GM12891 (cell line): ENCODE results near the gene CDC25A.

Experiments used
- DNase-seq: peaks from one replicate; pipeline ENCODE4 v3.0.0; 2011; ENCODE audit warnings: low spot score; ENCODE audit not compliant: insufficient read length
- FAIRE-seq: peaks from 2 replicates; lab custom pipeline; 2011; peaks lifted over from hg19 to GRCh38; lab: Jason Lieb, UNC
- PAX5 ChIP-seq: IDR thresholded peaks from 2 replicates; pipeline ENCODE4 v1.6.1; 2011; ENCODE audit warnings: low read length, moderate library complexity, mild to moderate bottlenecking; ENCODE audit not compliant: insufficient read depth, severe bottlenecking
- POLR2A ChIP-seq: IDR thresholded peaks from 2 replicates; pipeline ENCODE4 v1.6.1; 2011; ENCODE audit warnings: low read depth, low read length, control low read depth
- POLR2AphosphoS5 ChIP-seq: IDR thresholded peaks from 2 replicates; pipeline ENCODE4 v1.6.1; 2011; ENCODE audit warnings: low read depth, low read length, control low read depth
- POU2F2 ChIP-seq: IDR thresholded peaks from 2 replicates; pipeline ENCODE4 v1.6.1; 2011; ENCODE audit warnings: low read depth, mild to moderate bottlenecking, control low read depth, low read length, moderate library complexity
- SPI1 ChIP-seq: IDR thresholded peaks from 2 replicates; pipeline ENCODE4 v1.6.1; 2011; ENCODE audit warnings: low read depth, low read length, control low read depth
- TAF1 ChIP-seq: IDR thresholded peaks from 2 replicates; pipeline ENCODE4 v1.6.1; 2011; ENCODE audit warnings: low read depth, low read length, control low read depth

Gene CDC25A

DNA sequence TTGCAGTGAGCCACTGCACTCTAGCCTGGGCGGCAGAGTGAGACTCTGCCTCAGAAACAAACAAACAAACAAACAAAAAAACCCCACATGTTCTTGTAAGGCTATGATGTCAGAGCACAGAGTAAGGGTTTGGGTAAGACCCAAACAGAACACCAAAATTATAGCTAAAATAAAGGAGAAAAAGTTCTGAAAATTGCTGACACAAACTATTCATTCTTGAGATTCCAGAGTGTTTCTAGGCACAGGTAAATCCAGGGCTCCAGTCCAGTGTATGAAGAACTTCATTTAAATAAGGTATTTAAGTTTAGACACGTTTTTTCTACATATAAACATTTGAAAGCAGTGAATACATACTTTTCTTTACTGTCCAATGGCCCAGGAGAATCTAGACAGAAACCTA is 3.9 kb downstream of the CDC25A start:
- FAIRE-seq (no peak), DNase-seq (no peak)
- TF ChIP-seq POLR2A (no peak), POU2F2 (no peak), PAX5 (no peak), POLR2AphosphoS5 (no peak), TAF1 (no peak), SPI1 (no peak)

- DNase-seq = no peak
- no peak for FAIRE-seq
- no peak for TF ChIP-seq PAX5
- TF ChIP-seq POLR2AphosphoS5 = no peak
- no peak for TF ChIP-seq SPI1
- TF ChIP-seq TAF1 = no peak
- TF ChIP-seq POU2F2 = no peak
Measured at GRCh38 chr3:48180531-48181253, 7.5 kb downstream of the CDC25A start.

DNA sequence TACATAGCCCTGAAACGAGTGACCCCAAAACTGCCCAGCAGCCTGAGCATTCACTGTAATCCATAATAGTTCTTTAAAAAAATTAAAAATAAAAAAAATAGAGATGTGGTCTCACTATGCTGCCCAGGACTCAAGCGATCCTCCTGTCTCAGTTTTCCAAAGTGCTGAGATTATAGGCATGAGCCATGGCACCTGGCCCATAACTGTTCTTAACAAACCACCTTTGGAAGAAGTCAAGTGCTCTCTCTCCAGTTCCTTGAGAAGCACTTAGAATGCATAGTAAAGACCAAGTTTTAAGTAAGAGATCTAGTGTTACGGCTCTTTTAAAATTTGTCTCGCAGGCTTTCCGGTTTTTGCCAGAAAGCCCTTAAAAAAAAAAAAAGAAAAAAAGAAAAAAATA is 8.2 kb downstream of the CDC25A start:
- FAIRE-seq (no peak), DNase-seq (no peak)

GRCh38 chr3:48178072-48178471 is 10.1 kb downstream of the CDC25A start:
- TF ChIP-seq POU2F2 (no peak), TAF1 (no peak), SPI1 (no peak), POLR2A (no peak), POLR2AphosphoS5 (no peak), PAX5 (no peak)
- DNase-seq (no peak), FAIRE-seq (no peak)

More for the DNA sequence above, 8.2 kb downstream of the CDC25A start:
- TF ChIP-seq TAF1 = no peak
- TF ChIP-seq POU2F2 = no peak
- TF ChIP-seq POLR2AphosphoS5 = no peak
- no peak for TF ChIP-seq POLR2A
- no peak for TF ChIP-seq PAX5
- TF ChIP-seq SPI1 = no peak

DNA sequence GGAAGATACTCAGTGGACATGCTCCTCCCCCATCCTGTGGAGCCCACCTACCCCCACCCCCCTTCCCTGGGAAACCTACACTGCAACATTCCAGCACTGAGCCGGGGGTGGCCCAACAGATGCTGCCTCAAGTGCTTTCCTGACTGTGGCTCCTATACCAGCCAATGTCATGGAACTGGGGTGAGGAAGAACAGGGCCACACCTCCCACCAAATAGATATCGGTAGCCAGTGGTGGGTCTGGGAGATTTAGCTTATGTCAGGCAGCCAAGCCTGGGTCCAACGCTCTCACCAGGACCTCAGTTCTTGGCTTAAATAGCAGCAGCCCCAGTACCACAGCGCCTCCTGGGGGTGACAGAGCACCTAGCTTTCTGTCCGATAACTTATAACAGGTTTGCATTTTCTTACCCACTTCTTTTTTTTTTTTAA is 30.3 kb downstream of the CDC25A start:
- DNase-seq (no peak), FAIRE-seq (no peak)
- TF ChIP-seq POLR2A (no peak), TAF1 (no peak), POU2F2 (no peak), POLR2AphosphoS5 (no peak), SPI1 (no peak), PAX5 (no peak)

GRCh38 chr3:48157202-48157840 is 30.9 kb downstream of the CDC25A start:
- TF ChIP-seq POLR2AphosphoS5 = no peak; the same call in 1 of the 2 replicates
- no peak for TF ChIP-seq TAF1
- no peak for TF ChIP-seq PAX5
- no peak for TF ChIP-seq POLR2A
- no peak for TF ChIP-seq POU2F2
- no peak for TF ChIP-seq SPI1
- no peak for FAIRE-seq
- DNase-seq = no peak

DNA sequence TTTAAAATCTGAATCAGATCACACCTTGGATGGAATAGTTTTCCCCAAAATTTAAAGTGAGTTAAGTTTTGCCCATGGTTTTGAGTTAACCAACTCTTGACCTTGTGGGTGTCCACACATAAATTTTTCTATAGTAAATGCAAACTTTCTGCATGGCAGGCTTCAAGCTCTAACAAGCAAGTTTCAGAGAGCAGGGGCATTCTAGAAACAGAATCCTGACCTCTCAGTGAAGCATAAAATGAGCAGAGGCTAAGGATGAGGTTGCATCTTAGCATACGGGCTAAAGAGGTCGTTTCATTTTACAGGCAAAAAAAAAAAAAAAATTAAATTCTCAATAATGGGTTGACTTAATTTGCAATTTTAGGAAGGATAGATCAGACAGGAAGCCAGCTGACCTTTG is 32.1 kb downstream of the CDC25A start:
- no peak for DNase-seq
- no peak for TF ChIP-seq TAF1
- no peak for TF ChIP-seq PAX5
- no peak for TF ChIP-seq SPI1
- no peak; the same call in 1 of the 2 replicates for TF ChIP-seq POLR2A
- TF ChIP-seq POU2F2 = no peak
- no peak for TF ChIP-seq POLR2AphosphoS5
- FAIRE-seq = no peak

DNA sequence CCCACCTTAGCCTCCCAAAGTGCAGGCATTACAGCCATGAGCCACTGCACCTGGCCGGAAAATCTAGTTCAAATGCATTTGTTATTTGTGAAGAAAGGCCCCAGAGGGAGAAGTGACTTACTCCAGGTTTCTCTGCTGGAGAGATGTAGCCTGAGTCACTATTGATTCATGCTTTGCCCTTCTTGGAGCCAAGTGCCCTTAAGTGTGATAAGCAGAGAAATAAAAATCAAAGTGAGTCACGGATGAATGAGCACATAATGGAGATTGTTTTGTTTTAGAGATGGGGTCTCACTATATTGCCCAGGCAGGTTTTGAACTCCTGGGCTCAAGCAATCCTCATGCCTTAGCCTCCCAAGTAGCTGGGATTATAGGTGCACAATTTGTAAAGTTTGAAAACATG is 33.1 kb downstream of the CDC25A start:
- FAIRE-seq (no peak), DNase-seq (no peak)
- TF ChIP-seq PAX5 (no peak), TAF1 (no peak), SPI1 (no peak), POLR2AphosphoS5 (no peak), POU2F2 (no peak), POLR2A (no peak)

GRCh38 chr3:48151807-48152427 is 36.3 kb downstream of the CDC25A start:
- FAIRE-seq (peak; percentile 26), DNase-seq (no peak)
- no peak for TF ChIP-seq TAF1

DNA sequence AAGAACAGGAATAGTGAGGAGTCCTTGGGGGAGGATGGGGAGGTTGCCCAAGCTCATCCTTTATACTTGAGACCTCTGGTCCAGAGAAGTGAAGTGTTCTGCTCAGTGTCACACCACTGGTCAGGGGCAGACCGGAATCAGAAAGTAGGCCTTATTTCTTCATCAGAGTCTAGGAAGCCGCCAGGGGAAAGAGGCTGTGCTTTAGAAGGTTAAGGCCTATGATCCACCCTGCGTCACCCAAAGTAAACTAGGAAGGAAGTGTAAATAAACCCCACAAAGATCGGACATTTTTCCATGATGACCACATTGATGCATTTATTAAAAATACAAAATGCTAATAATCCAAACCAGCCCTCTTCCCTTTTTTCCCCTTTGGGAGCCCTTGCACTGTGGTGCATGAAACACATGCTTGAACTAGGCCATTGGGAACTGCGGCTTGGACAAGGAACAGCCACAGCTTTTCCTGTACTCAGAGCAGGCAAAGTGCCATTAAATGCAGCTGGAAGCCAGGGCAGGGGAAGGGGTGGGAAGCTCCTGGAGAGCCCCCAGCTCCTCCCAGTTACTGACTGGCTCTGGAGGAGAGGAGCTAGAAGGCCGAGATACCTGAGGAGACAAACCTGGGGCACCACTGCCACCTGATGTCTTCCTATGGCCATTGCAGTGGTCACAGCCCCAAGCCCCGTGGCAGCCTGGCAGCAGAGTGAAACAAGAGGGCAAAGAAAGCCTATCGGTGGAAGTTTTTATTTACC is 37.0 kb downstream of the CDC25A start:
- DNase-seq (peak; percentile 58), FAIRE-seq (peak; percentile 80)
- TF ChIP-seq TAF1 (no peak), PAX5 (no peak), POU2F2 (no peak), POLR2A (no peak), POLR2AphosphoS5 (no peak)
